Common myeloid progenitor, CD34-positive (primary cell): ENCODE measurements around the gene CATSPERD.

ENCODE experiments used
- CTCF ChIA-PET: fragments of 350-600 bp; sonication (Branson Sonifier 250); formaldehyde crosslinking; loops from one replicate; lab custom pipeline; 2021; ENCODE audit warnings: antibody characterized with exemption; lab: Charles Lee
- POLR2A ChIA-PET: fragments of 350-600 bp; sonication (Branson Sonifier 250); formaldehyde crosslinking; loops from one replicate; lab custom pipeline; 2021; ENCODE audit warnings: antibody characterized with exemption; lab: Charles Lee
- DNase-seq, 3 donors: peaks; one replicate each; pipeline versions ENCODE4 v3.0.0 to v3.0.0-alpha.2; 2013
- H3K27ac ChIP-seq, 2 experiments: 1 replicate in 1 of 2; 2 replicates in 1 of 2; pipeline ENCODE4 v1.7.0; 2013; ENCODE audit warnings: inconsistent platforms in 2 of 2, low read length in 2 of 2, mild to moderate bottlenecking in 2 of 2, low read depth in 1 of 2, moderate library complexity in 1 of 2; ENCODE audit not compliant: severe bottlenecking in 2 of 2, insufficient read depth in 1 of 2, poor library complexity in 1 of 2
- H3K27me3 ChIP-seq, 5 experiments: replicated peaks in 2 of 5; 1 replicate in 3 of 5; 2 replicates in 2 of 5; pipeline versions ENCODE4 v1.6.1 to v1.7.0; 2013; ENCODE audit warnings: low read length in 4 of 5, mild to moderate bottlenecking in 2 of 5, moderate library complexity in 2 of 5, inconsistent platforms in 1 of 5; ENCODE audit not compliant: insufficient read depth in 5 of 5, control insufficient read depth in 4 of 5
- H3K36me3 ChIP-seq, 4 experiments: 1 replicate in 2 of 4; 2 replicates in 2 of 4; pipeline versions ENCODE4 v1.6.1 to v1.7.0; 2013; ENCODE audit warnings: low read length in 3 of 4, control low read depth in 1 of 4, mild to moderate bottlenecking in 1 of 4; ENCODE audit not compliant: control insufficient read depth in 4 of 4, insufficient read depth in 4 of 4
- H3K4me1 ChIP-seq, 4 experiments: 1 replicate in 3 of 4; 2 replicates in 1 of 4; pipeline versions ENCODE4 v1.6.1 to v1.7.1; 2013; ENCODE audit warnings: low read length in 3 of 4, mild to moderate bottlenecking in 3 of 4, control low read depth in 1 of 4, inconsistent platforms in 1 of 4, moderate library complexity in 1 of 4; ENCODE audit not compliant: control insufficient read depth in 4 of 4, insufficient read depth in 4 of 4; ENCODE audit errors: control extremely low read depth in 1 of 4
- H3K4me3 ChIP-seq, 7 experiments: 1 replicate in 4 of 7; 2 replicates in 3 of 7; pipeline versions ENCODE4 v1.5.1 to v1.7.0; 2013; ENCODE audit warnings: mild to moderate bottlenecking in 7 of 7, low read length in 6 of 7, moderate library complexity in 6 of 7, inconsistent platforms in 2 of 7, low read depth in 2 of 7, control low read depth in 1 of 7; ENCODE audit not compliant: insufficient read depth in 4 of 7, control insufficient read depth in 1 of 7; ENCODE audit errors: extremely low read depth in 1 of 7
- H3K9me3 ChIP-seq, 5 experiments: 1 replicate in 4 of 5; 2 replicates in 1 of 5; pipeline versions ENCODE4 v1.6.1 to v1.7.1; 2013; ENCODE audit warnings: low read length in 4 of 5, mild to moderate bottlenecking in 2 of 5, inconsistent platforms in 1 of 5, low read depth in 1 of 5, moderate library complexity in 1 of 5; ENCODE audit not compliant: control insufficient read depth in 4 of 5, insufficient read depth in 2 of 5; ENCODE audit errors: control extremely low read depth in 1 of 5
- WGBS: methylation state at CpG from one replicate; pipeline ENCODE4 v1.1.5; 2013; ENCODE audit not compliant: insufficient coverage; 5-methylcytosine and 5-hydroxymethylcytosine counted together

CATSPERD gene

DNA sequence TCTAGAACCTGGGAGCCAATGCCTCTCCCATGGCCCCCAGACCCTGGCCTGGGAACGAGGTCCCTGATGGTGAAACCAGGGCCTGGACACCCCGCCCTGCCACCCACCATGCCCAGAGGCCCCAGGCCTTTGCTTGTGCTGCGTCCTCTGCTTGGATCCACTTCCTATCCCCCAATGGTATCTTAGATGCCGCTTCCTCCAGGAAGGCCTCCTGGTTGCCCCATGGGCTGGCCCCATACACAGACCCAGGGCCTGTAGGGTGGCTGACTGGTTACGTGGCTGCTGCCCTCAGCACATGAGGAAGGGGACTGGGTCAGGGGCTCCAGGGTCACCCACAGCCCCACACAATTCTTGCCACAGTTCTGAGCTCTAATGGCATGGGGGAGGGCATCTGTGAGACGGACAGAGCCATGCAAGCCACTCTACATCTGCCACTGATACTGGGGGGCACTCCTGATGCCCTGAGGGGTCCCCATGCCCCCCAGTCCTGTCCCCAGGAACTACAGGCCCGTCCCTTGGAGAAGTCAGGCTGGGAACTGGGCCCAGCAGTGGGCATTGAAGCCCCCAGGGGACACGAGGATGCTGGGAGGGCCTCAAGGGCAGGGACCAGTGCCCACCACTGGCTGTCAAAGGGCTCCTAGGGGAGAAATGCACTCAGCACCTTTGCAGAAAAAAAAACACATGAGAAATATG lies 25.3 kb upstream of the CATSPERD start:
- H3K4me1 ChIP-seq, result peaks cover 0 to 17% (median 15%) of the 10 kb centered on the region in 4 experiments
- H3K27me3 ChIP-seq, result no peaks in the 10 kb centered on the region
- DNase-seq, result no peak
- no peak overlapping the region for H3K4me3 ChIP-seq
- no peak overlapping the region for H3K27ac ChIP-seq
- peaks cover 0 to 88% (median 59%) of the 10 kb centered on the region in 4 experiments for H3K36me3 ChIP-seq
- no peaks in the 10 kb centered on the region for H3K9me3 ChIP-seq
- 93% methylated on average over 8 of the region's 8 CpGs for WGBS
- ChIA-PET CTCF (interaction anchor here (1.0 kb wide), 1 partner anchor 19 kb away, joined by 3 read pairs; no protein-coding TSS in a partner anchor), POLR2A (interaction anchor here (0.9 kb wide), 1 partner anchor 8 kb away, joined by 3 read pairs; no protein-coding TSS in a partner anchor)

- ChIA-PET POLR2A (interaction anchor here (1.5 kb wide), 1 partner anchor 16 kb away, joined by 3 read pairs; no protein-coding TSS in a partner anchor), CTCF (no interaction called here)
- no peak overlapping the region for H3K4me3 ChIP-seq
- no peak overlapping the region for H3K27ac ChIP-seq
- H3K27me3 ChIP-seq, result no peaks in the 10 kb centered on the region
- 96% methylated on average over 26 of the region's 28 CpGs for WGBS
- no peaks in the 10 kb centered on the region for H3K9me3 ChIP-seq
- H3K36me3 ChIP-seq, result peaks cover 0 to 92% (median 63%) of the 10 kb centered on the region in 4 experiments
- H3K4me1 ChIP-seq, result peaks cover 0 to 16% (median 14%) of the 10 kb centered on the region in 4 experiments
- no peak for DNase-seq
These were observed 24.7 kb upstream of the CATSPERD start for GRCh38 chr19:5695649-5696195.

- POLR2A ChIA-PET, result interaction anchor here (1.5 kb wide), 1 partner anchor 15 kb away, joined by 3 read pairs; no protein-coding TSS in a partner anchor
- 96% methylated on average over 35 of the region's 42 CpGs for WGBS
- Histone ChIP-seq H3K4me3 (no peak overlapping the region), H3K27ac (no peak overlapping the region), H3K27me3 (no peaks in the 10 kb centered on the region), H3K4me1 (peaks cover 0 to 9% (median 8%) of the 10 kb centered on the region in 4 experiments), H3K9me3 (peaks cover 0 to 3% (median 0%) of the 10 kb centered on the region in 5 experiments), H3K36me3 (peaks cover 0 to 90% (median 67%) of the 10 kb centered on the region in 4 experiments)
- CTCF ChIA-PET, result no interaction called here
- DNase-seq, result no peak
These were observed 24.0 kb upstream of the CATSPERD start for GRCh38 chr19:5696196-5697021.

- ChIA-PET CTCF (no interaction called here), POLR2A (interaction anchor here (0.6 to 1.5 kb wide), 2 partner anchors 15 to 16 kb away, joined by 3 read pairs; no protein-coding TSS in a partner anchor)
- no peak for DNase-seq
- Histone ChIP-seq H3K27ac (no peak overlapping the region), H3K4me3 (no peak overlapping the region), H3K27me3 (no peaks in the 10 kb centered on the region), H3K9me3 (peaks cover 0 to 3% (median 0%) of the 10 kb centered on the region in 5 experiments), H3K36me3 (peaks cover 0 to 82% (median 62%) of the 10 kb centered on the region in 4 experiments), H3K4me1 (peaks cover 0 to under 1% (median under 1%) of the 10 kb centered on the region in 4 experiments)
- WGBS, result 90% methylated on average over 21 of the region's 25 CpGs
These were observed 23.2 kb upstream of the CATSPERD start for GRCh38 chr19:5697022-5697889.

GRCh38 chr19:5697890-5698634 lies 22.4 kb upstream of the CATSPERD start:
- 94% methylated on average over 23 of the region's 30 CpGs for WGBS
- Histone ChIP-seq H3K9me3 (peaks cover 0 to 3% (median 0%) of the 10 kb centered on the region in 5 experiments), H3K4me1 (no peaks in the 10 kb centered on the region), H3K27me3 (no peaks in the 10 kb centered on the region), H3K27ac (no peak overlapping the region), H3K36me3 (peaks cover 0 to 75% (median 56%) of the 10 kb centered on the region in 4 experiments), H3K4me3 (no peak overlapping the region)
- no peak for DNase-seq
- CTCF ChIA-PET, result interaction anchor here (1.2 kb wide), 1 partner anchor 9 kb away, joined by 6 read pairs; the partner anchor contains the start of gene RPL36
- POLR2A ChIA-PET, result interaction anchor here (0.6 kb wide), 1 partner anchor 12 kb away, joined by 5 read pairs; no protein-coding TSS in a partner anchor
